H9 (cell line): ENCODE measurements around the gene OPA3. TPM values are rescaled to one million over a fixed set of nuclear protein-coding genes. Genes with fewer than 3 reads are reported as not detected.
A peak's percentile ranks its signal among the peaks of the same experiment; 100 is the strongest.

ENCODE experiments used
- DNase-seq: peaks from one replicate; pipeline ENCODE4 v3.0.0-alpha.2; 2017
- H2AFZ ChIP-seq: one replicate; pipeline ENCODE4 v1.6.1; 2013; ENCODE audit warnings: mild to moderate bottlenecking, low read length, control low read depth, moderate library complexity
- H2AK5ac ChIP-seq: 2 replicates; pipeline ENCODE4 v1.6.1; 2013; ENCODE audit warnings: low read length, control low read depth, mixed read lengths; ENCODE audit not compliant: insufficient read length
- H2BK120ac ChIP-seq: one replicate; pipeline ENCODE4 v1.6.1; 2013; ENCODE audit warnings: low read depth, mild to moderate bottlenecking, low read length, control low read depth, inconsistent platforms; ENCODE audit not compliant: poor library complexity, severe bottlenecking
- H2BK12ac ChIP-seq: 2 replicates; pipeline ENCODE4 v1.6.1; 2013; ENCODE audit warnings: low read length, control low read depth, mixed read lengths, low read depth; ENCODE audit not compliant: insufficient read length
- H2BK15ac ChIP-seq: 2 replicates; pipeline ENCODE4 v1.6.1; 2013; ENCODE audit warnings: low read depth, low read length, control low read depth
- H2BK20ac ChIP-seq: one replicate; pipeline ENCODE4 v1.6.1; 2013; ENCODE audit warnings: low read depth, mild to moderate bottlenecking, low read length, control low read depth, inconsistent platforms; ENCODE audit not compliant: poor library complexity, severe bottlenecking
- H2BK5ac ChIP-seq: 2 replicates; pipeline ENCODE4 v1.6.1; 2013; ENCODE audit warnings: low read length, control low read depth, mixed read lengths; ENCODE audit not compliant: insufficient read length
- H3K14ac ChIP-seq: 2 replicates; pipeline ENCODE4 v1.6.1; 2013; ENCODE audit warnings: low read length, control low read depth; ENCODE audit not compliant: insufficient read depth
- H3K18ac ChIP-seq: 2 replicates; pipeline ENCODE4 v1.6.1; 2013; ENCODE audit warnings: low read depth, mild to moderate bottlenecking, mixed read lengths, low read length, control low read depth; ENCODE audit not compliant: insufficient read length
- H3K23ac ChIP-seq: 2 replicates; pipeline ENCODE4 v1.6.1; 2013; ENCODE audit warnings: low read length, control low read depth, mixed read lengths, low read depth; ENCODE audit not compliant: insufficient read length
- H3K23me2 ChIP-seq: 2 replicates; pipeline ENCODE4 v1.6.1; 2013; ENCODE audit warnings: low read depth, mild to moderate bottlenecking, mixed read lengths, low read length, control low read depth; ENCODE audit not compliant: insufficient read length, poor library complexity, severe bottlenecking
- H3K27ac ChIP-seq: 2 replicates; pipeline ENCODE4 v1.5.1; 2013; ENCODE audit warnings: low read length, control low read depth, mixed read lengths, low read depth; ENCODE audit not compliant: insufficient read length
- H3K27me3 ChIP-seq: 2 replicates; pipeline ENCODE4 v1.6.1; 2013; ENCODE audit warnings: low read length, control low read depth, inconsistent platforms; ENCODE audit not compliant: insufficient read depth
- H3K4ac ChIP-seq: 2 replicates; pipeline ENCODE4 v1.6.1; 2013; ENCODE audit warnings: low read depth, mild to moderate bottlenecking, control low read depth, inconsistent platforms, low read length, moderate library complexity
- H3K4me1 ChIP-seq: 2 replicates; pipeline ENCODE4 v1.6.1; 2013; ENCODE audit warnings: low read length, control low read depth, inconsistent platforms; ENCODE audit not compliant: insufficient read depth
- H3K4me2 ChIP-seq: 2 replicates; pipeline ENCODE4 v1.6.1; 2013; ENCODE audit warnings: low read length, control low read depth, mixed read lengths; ENCODE audit not compliant: insufficient read length, insufficient read depth
- H3K56ac ChIP-seq: 2 replicates; pipeline ENCODE4 v1.6.1; 2013; ENCODE audit warnings: low read depth, mild to moderate bottlenecking, mixed read lengths, low read length, control low read depth; ENCODE audit not compliant: insufficient read length
- H3K79me1 ChIP-seq: 2 replicates; pipeline ENCODE4 v1.6.1; 2013; ENCODE audit warnings: low read depth, mild to moderate bottlenecking, moderate library complexity, low read length, control low read depth, inconsistent platforms; ENCODE audit not compliant: insufficient read depth, poor library complexity, severe bottlenecking
- H3K79me2 ChIP-seq: 2 replicates; pipeline ENCODE4 v1.6.1; 2013; ENCODE audit warnings: low read length, control low read depth, inconsistent platforms; ENCODE audit not compliant: insufficient read depth
- H3K9ac ChIP-seq: 2 replicates; pipeline ENCODE4 v1.6.1; 2013; ENCODE audit warnings: low read length, control low read depth, mixed read lengths; ENCODE audit not compliant: insufficient read length; ENCODE audit errors: extremely low read depth
- H3K9me3 ChIP-seq: one replicate; pipeline ENCODE4 v1.6.1; 2013; ENCODE audit warnings: low read depth, low read length, inconsistent platforms; ENCODE audit not compliant: control insufficient read depth
- H3T11ph ChIP-seq: one replicate; pipeline ENCODE4 v1.6.1; 2013; ENCODE audit warnings: mild to moderate bottlenecking, low read length, control low read depth, inconsistent platforms
- H4K20me1 ChIP-seq: one replicate; pipeline ENCODE4 v1.6.1; 2013; ENCODE audit not compliant: control insufficient read depth, insufficient read length, insufficient read depth
- H4K5ac ChIP-seq: 2 replicates; pipeline ENCODE4 v1.6.1; 2013; ENCODE audit warnings: low read depth, mild to moderate bottlenecking, mixed read lengths, low read length, control low read depth; ENCODE audit not compliant: insufficient read length
- H4K8ac ChIP-seq: replicated peaks from 2 replicates; pipeline ENCODE4 v1.6.1; 2013; ENCODE audit warnings: low read length, control low read depth, mixed read lengths, low read depth; ENCODE audit not compliant: insufficient read length
- H4K91ac ChIP-seq: 2 replicates; pipeline ENCODE4 v1.6.1; 2013; ENCODE audit warnings: low read depth, mild to moderate bottlenecking, moderate library complexity, mixed read lengths, low read length, control low read depth; ENCODE audit not compliant: insufficient read length
- H3K27ac Mint-ChIP-seq, 3 experiments: 2 replicates in 2 of 3; 3 replicates in 1 of 3; pipeline ENCODE4 v1.8.0; 2020 to 2021; ENCODE audit warnings: mixed read lengths in 3 of 3, mild to moderate bottlenecking in 1 of 3, moderate library complexity in 1 of 3
- H3K27me3 Mint-ChIP-seq: 2 replicates; pipeline ENCODE4 v1.8.0; 2021; ENCODE audit warnings: low read depth, mild to moderate bottlenecking, moderate library complexity, mixed read lengths
- H3K36me3 Mint-ChIP-seq, 3 experiments: 2 replicates in 2 of 3; 3 replicates in 1 of 3; pipeline ENCODE4 v1.8.0; 2020 to 2021; ENCODE audit warnings: low read depth in 3 of 3, mixed read lengths in 3 of 3; ENCODE audit not compliant: insufficient read depth in 1 of 3
- H3K4me1 Mint-ChIP-seq, 2 experiments: 2 replicates each; pipeline ENCODE4 v1.8.0; 2020; ENCODE audit warnings: mixed read lengths in 2 of 2
- H3K4me3 Mint-ChIP-seq, 2 experiments: 2 replicates in 1 of 2; 3 replicates in 1 of 2; pipeline ENCODE4 v1.8.0; 2020 to 2021; ENCODE audit warnings: mild to moderate bottlenecking in 2 of 2, mixed read lengths in 2 of 2, moderate library complexity in 1 of 2
- H3K9me3 Mint-ChIP-seq, 2 experiments: 2 replicates in 1 of 2; 3 replicates in 1 of 2; pipeline ENCODE4 v1.8.0; 2020; ENCODE audit warnings: mild to moderate bottlenecking in 2 of 2, mixed read lengths in 2 of 2, moderate library complexity in 1 of 2
- WGBS: extraction: QIAGEN DNeasy Blood & Tissue Kit; methylation state at CpG from one replicate; pipeline ENCODE4 v1.1.7; 2013; ENCODE audit warnings: missing lambda C conversion rate, low lambda C conversion rate, mixed read lengths; ENCODE audit not compliant: insufficient read length; ENCODE audit errors: extremely low coverage; 5-methylcytosine and 5-hydroxymethylcytosine counted together
- total RNA-seq: library from RNA; stranded (reverse); gene quantifications from 2 replicates; pipeline ENCODE4 v1.2.1, GENCODE V29; 2021
- TF ChIP-seq, protein P1 (sequence below): fragments of 200-600 bp; sonication (generic); conservative IDR thresholded peaks from 3 replicates; pipeline ENCODE4 v1.8.0; 2021; ENCODE audit warnings: antibody characterized with exemption, mild to moderate bottlenecking

OPA3 gene
- total RNA-seq, 1 experiment from 2014 or later: 13.0 TPM

DNA sequence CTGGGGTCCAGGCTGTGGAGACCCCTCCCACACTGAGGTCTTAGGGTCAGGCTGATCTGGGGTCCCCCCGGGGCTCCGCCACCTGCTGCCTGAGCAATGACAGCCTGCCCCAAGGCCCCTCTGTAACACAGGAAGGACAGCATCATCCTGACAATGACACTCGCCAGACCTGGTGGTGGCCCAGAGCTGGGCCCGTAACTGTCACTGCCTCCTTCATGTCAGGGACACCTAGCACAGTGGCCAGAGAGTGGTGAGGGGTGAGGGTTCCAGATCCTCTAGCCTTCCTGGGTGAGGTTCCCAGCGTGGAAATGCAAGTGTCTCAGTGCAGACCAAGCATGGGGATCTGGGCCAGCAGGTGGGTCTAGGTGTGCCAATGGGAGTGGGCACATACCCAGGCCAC, 27.8 kb downstream of the OPA3 start:
- Histone ChIP-seq H3K14ac (no peak overlapping the region), H3K18ac (no peak overlapping the region), H4K91ac (no peak overlapping the region), H3K4ac (no peak overlapping the region), H2BK120ac (no peak overlapping the region), H2AFZ (no peak overlapping the region), H3K4me1 (no peaks in the 10 kb centered on the region), H3K23ac (no peak overlapping the region), H3K9me3 (no peaks in the 10 kb centered on the region), H3T11ph (no peak overlapping the region), H3K4me2 (no peak overlapping the region), H4K5ac (no peak overlapping the region), H3K79me1 (no peaks in the 10 kb centered on the region), H3K9ac (no peak overlapping the region), H2BK12ac (no peak overlapping the region), H2AK5ac (no peak overlapping the region), H4K8ac (no peak overlapping the region), H2BK20ac (no peak overlapping the region), H3K23me2 (no peaks in the 10 kb centered on the region), H3K56ac (no peak overlapping the region), H2BK5ac (no peak overlapping the region), H3K79me2 (0 out of 2 replicates have a peak, but pooled peaks cover 2% of the 10 kb centered on the region), H2BK15ac (no peak overlapping the region), H3K27me3 (no peaks in the 10 kb centered on the region), H4K20me1 (no peaks in the 10 kb centered on the region), H3K27ac (no peak overlapping the region)
- no CpG with 5 or more reads among the region's 5 CpGs for WGBS
- peaks cover 0 to 6% (median 0%) of the 10 kb centered on the region in 3 experiments; a peak in 3 of 7 replicates for H3K36me3 Mint-ChIP-seq
- H3K27me3 Mint-ChIP-seq: no peaks in the 10 kb centered on the region; the same call in 1 of the 2 replicates
- H3K4me1 Mint-ChIP-seq: peaks cover 18% of the 10 kb centered on the region in 2 experiments
- TF ChIP-seq, protein P1, sequence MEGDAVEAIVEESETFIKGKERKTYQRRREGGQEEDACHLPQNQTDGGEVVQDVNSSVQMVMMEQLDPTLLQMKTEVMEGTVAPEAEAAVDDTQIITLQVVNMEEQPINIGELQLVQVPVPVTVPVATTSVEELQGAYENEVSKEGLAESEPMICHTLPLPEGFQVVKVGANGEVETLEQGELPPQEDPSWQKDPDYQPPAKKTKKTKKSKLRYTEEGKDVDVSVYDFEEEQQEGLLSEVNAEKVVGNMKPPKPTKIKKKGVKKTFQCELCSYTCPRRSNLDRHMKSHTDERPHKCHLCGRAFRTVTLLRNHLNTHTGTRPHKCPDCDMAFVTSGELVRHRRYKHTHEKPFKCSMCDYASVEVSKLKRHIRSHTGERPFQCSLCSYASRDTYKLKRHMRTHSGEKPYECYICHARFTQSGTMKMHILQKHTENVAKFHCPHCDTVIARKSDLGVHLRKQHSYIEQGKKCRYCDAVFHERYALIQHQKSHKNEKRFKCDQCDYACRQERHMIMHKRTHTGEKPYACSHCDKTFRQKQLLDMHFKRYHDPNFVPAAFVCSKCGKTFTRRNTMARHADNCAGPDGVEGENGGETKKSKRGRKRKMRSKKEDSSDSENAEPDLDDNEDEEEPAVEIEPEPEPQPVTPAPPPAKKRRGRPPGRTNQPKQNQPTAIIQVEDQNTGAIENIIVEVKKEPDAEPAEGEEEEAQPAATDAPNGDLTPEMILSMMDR: no peak
- no peaks in the 10 kb centered on the region for H3K9me3 Mint-ChIP-seq
- no peak for DNase-seq
- H3K27ac Mint-ChIP-seq: peak overlapping the region in 1 of 3 experiments; percentile 73; a peak in 1 of 7 replicates
- no peak overlapping the region for H3K4me3 Mint-ChIP-seq
